ENCODE measurements around the gene MSS51. TPM values are rescaled to one million over a fixed set of nuclear protein-coding genes. Genes with fewer than 3 reads are reported as not detected.

The MSS51 gene
- total RNA-seq, 1 donor from 2014 or later: 22.4 TPM

DNA sequence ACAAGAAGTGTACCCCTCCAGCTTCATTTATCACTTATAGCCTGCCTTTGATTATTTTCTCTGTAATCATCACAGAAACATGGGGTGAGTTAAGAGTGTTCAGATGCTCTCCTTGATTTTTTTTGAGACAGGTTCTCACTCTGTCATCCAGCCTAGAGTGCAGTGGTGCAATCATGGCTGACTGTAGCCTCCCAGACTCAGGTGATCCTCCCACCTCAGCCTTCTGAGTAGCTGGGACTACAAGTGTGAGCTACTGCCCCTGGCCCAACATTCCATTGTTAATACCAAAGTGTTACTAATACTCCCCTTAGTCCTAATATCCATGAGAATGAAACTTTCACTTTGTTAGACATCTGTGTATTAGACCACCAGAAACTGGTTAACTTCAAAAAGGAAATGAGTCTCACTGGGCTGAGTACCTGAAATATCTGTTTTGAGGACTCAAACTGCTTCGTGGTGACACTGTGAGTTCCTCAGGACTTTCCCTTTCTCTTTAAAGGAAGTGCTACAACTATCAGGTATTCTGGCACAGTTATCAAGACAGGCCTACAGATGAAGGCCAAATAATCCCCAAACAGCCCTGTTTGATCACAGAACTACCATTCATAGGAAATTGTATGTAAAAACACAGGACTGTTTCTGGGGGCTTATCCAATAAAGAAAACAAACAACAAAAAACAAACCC is 54.2 kb downstream of the MSS51 start:
- H3K36me3 ChIP-seq (ENCODE audit: control insufficient read depth in 3 of 3, insufficient read depth in 3 of 3, low read length in 3 of 3): peaks cover 51 to 66% (median 65%) of the 10 kb centered on the region in 3 donors

DNA sequence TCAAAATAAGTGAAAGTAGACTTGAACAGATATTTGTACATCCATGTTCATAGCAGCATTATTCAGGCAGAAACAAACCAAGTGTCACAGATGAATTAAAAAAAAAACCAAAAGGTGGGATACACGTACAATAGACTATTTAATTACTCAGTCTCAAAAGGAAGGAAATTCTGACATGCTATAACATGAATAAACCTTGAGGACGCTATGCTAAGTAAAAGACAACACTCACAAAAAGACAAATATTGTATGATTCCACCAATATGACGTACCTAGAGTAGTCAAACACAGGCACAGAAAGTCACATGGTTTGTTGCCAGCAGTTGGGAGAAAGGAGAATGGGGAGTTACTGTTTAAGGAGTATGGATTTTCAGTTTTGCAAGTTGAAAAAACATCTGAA is 56.7 kb downstream of the MSS51 start:
- Histone ChIP-seq H3K27me3 (ENCODE audit: control insufficient read depth in 3 of 3, insufficient read depth in 3 of 3, low read length in 3 of 3) (no peaks in the 10 kb centered on the region), H3K27ac (ENCODE audit: low read depth, low read length) (no peak overlapping the region), H3K4me3 (ENCODE audit: low read length in 3 of 3) (no peak overlapping the region), H3K9ac (ENCODE audit: low read depth in 1 of 3, low read length in 3 of 3) (no peak overlapping the region), H3K4me1 (ENCODE audit: control insufficient read depth in 3 of 3, insufficient read depth in 3 of 3, low read length in 3 of 3) (no peaks in the 10 kb centered on the region), H3K9me3 (ENCODE audit: control insufficient read depth in 3 of 3, low read length in 3 of 3) (no peaks in the 10 kb centered on the region), H3K36me3 (ENCODE audit: control insufficient read depth in 3 of 3, insufficient read depth in 3 of 3, low read length in 3 of 3) (peaks cover 35 to 57% (median 50%) of the 10 kb centered on the region in 3 donors)

More for the DNA sequence above, 54.2 kb downstream of the MSS51 start:
- Histone ChIP-seq H3K9me3 (ENCODE audit: control insufficient read depth in 3 of 3, low read length in 3 of 3) (no peaks in the 10 kb centered on the region), H3K27me3 (ENCODE audit: control insufficient read depth in 3 of 3, insufficient read depth in 3 of 3, low read length in 3 of 3) (no peaks in the 10 kb centered on the region), H3K4me3 (ENCODE audit: low read length in 3 of 3) (no peak overlapping the region), H3K9ac (ENCODE audit: low read depth in 1 of 3, low read length in 3 of 3) (no peak overlapping the region), H3K4me1 (ENCODE audit: control insufficient read depth in 3 of 3, insufficient read depth in 3 of 3, low read length in 3 of 3) (no peaks in the 10 kb centered on the region), H3K27ac (ENCODE audit: low read depth, low read length) (no peak overlapping the region)

Other genes starting within 250 kb of the MSS51 start
- gene DNAJC9, start 186.3 kb downstream of the MSS51 start, total RNA-seq: 17.7 TPM
- gene MRPS16, start 180.9 kb downstream of the MSS51 start, total RNA-seq: 57.4 TPM
- 1.6 TPM for gene CFAP70, start 74.7 kb downstream of the MSS51 start, total RNA-seq
- 47.0 TPM for gene ANXA7, start 19.5 kb downstream of the MSS51 start, total RNA-seq
- 113 TPM for gene PPP3CB, start 62.5 kb upstream of the MSS51 start, total RNA-seq
- 20.4 TPM for gene USP54, start 157.8 kb upstream of the MSS51 start, total RNA-seq
- gene MYOZ1, start 207.9 kb upstream of the MSS51 start, total RNA-seq: 1,224 TPM
- 17.2 TPM for gene SYNPO2L, start 222.5 kb upstream of the MSS51 start, total RNA-seq